ENCODE measurements around the gene WDR86. TPM values are rescaled to one million over a fixed set of nuclear protein-coding genes. Genes with fewer than 3 reads are reported as not detected.

The WDR86 gene
- polyA plus RNA-seq, 1 donor (not counting 4 experiments of a cell fraction or from before 2014, with no cell fraction given) = not detected

GRCh38 chr7:151384776-151385625, 24.8 kb downstream of the WDR86 start:
- H3K36me3 ChIP-seq (ENCODE audit: control insufficient read depth in 2 of 2, extremely low read depth in 1 of 2, insufficient read depth in 2 of 2, low read length in 2 of 2) = no peaks in the 10 kb centered on the region
- H3K9me3 ChIP-seq (ENCODE audit: control insufficient read depth, low read depth, low read length) = no peaks in the 10 kb centered on the region
- H3K4me3 ChIP-seq (ENCODE audit: control insufficient read depth in 2 of 3, extremely low read depth in 1 of 3, insufficient read depth in 2 of 3, low read depth in 1 of 3, low read length in 3 of 3) = no peak overlapping the region
- no peak for FAIRE-seq
- dilution Hi-C loops (cut with MboI; ENCODE audit: extremely low pct_ligation_motif_present, low sequenced_read_pairs) = no loop called here
- no peak overlapping the region for H3K27ac ChIP-seq (ENCODE audit: control insufficient read depth, insufficient read depth, low read length)
- H3K4me1 ChIP-seq (ENCODE audit: control insufficient read depth, extremely low read depth, insufficient read depth, low read length) = peaks cover 2% of the 10 kb centered on the region
- H3K27me3 ChIP-seq (ENCODE audit: control insufficient read depth, extremely low read depth, insufficient read depth, low read length) = peaks cover 38% of the 10 kb centered on the region
- DNase-seq (ENCODE audit: low read depth, low spot score) = no peak
- H3K4me2 ChIP-seq (ENCODE audit: control insufficient read depth, extremely low read depth, insufficient read depth, low read depth, low read length) = no peak overlapping the region
- no peaks in the 10 kb centered on the region for H4K20me1 ChIP-seq (ENCODE audit: control insufficient read depth, extremely low read depth, insufficient read depth, low read length)
- no peaks in the 10 kb centered on the region for H3K9me1 ChIP-seq (ENCODE audit: control insufficient read depth, extremely low read depth, insufficient read depth, low read length)
- no peak overlapping the region for H3K9ac ChIP-seq (ENCODE audit: control insufficient read depth, extremely low read depth, insufficient read depth, low read length)
- no peaks in the 10 kb centered on the region for H3K79me2 ChIP-seq (ENCODE audit: control insufficient read depth, insufficient read depth, low read length)
- no peak overlapping the region for H2AFZ ChIP-seq (ENCODE audit: control insufficient read depth, low read length)
- TF ChIP-seq EZH2 (IDR thresholded peaks at IDR 0.05; ENCODE audit: low read length) (no peak), CTCF (optimal IDR thresholded peaks at IDR 0.05 in 1 of 3, IDR thresholded peaks at IDR 0.05 in 1 of 3, conservative IDR thresholded peaks at IDR 0.05 in 1 of 3; ENCODE audit: extremely low read depth in 1 of 3, insufficient read depth in 2 of 3, low read length in 3 of 3) (no peak)

- H2AFZ ChIP-seq (ENCODE audit: control insufficient read depth, low read length) = no peak overlapping the region
- dilution Hi-C loops (cut with MboI; ENCODE audit: extremely low pct_ligation_motif_present, low sequenced_read_pairs) = no loop called here
- DNase-seq (ENCODE audit: low read depth, low spot score) (no peak), FAIRE-seq (no peak)
- H3K9me1 ChIP-seq (ENCODE audit: control insufficient read depth, extremely low read depth, insufficient read depth, low read length) = no peaks in the 10 kb centered on the region
- no peaks in the 10 kb centered on the region for H3K79me2 ChIP-seq (ENCODE audit: control insufficient read depth, insufficient read depth, low read length)
- peaks cover 38% of the 10 kb centered on the region for H3K27me3 ChIP-seq (ENCODE audit: control insufficient read depth, extremely low read depth, insufficient read depth, low read length)
- H3K36me3 ChIP-seq (ENCODE audit: control insufficient read depth in 2 of 2, extremely low read depth in 1 of 2, insufficient read depth in 2 of 2, low read length in 2 of 2) = peaks cover 0 to 1% of the 10 kb centered on the region in 2 experiments
- no peak overlapping the region for H3K27ac ChIP-seq (ENCODE audit: control insufficient read depth, insufficient read depth, low read length)
- H3K4me2 ChIP-seq (ENCODE audit: control insufficient read depth, extremely low read depth, insufficient read depth, low read depth, low read length) = no peak overlapping the region
- no peaks in the 10 kb centered on the region for H4K20me1 ChIP-seq (ENCODE audit: control insufficient read depth, extremely low read depth, insufficient read depth, low read length)
- H3K9me3 ChIP-seq (ENCODE audit: control insufficient read depth, low read depth, low read length) = no peaks in the 10 kb centered on the region
- no peak overlapping the region for H3K4me3 ChIP-seq (ENCODE audit: control insufficient read depth in 2 of 3, extremely low read depth in 1 of 3, insufficient read depth in 2 of 3, low read depth in 1 of 3, low read length in 3 of 3)
- H3K4me1 ChIP-seq (ENCODE audit: control insufficient read depth, extremely low read depth, insufficient read depth, low read length) = peaks cover 2% of the 10 kb centered on the region
- no peak overlapping the region for H3K9ac ChIP-seq (ENCODE audit: control insufficient read depth, extremely low read depth, insufficient read depth, low read length)
- TF ChIP-seq EZH2 (IDR thresholded peaks at IDR 0.05; ENCODE audit: low read length) (no peak), CTCF (optimal IDR thresholded peaks at IDR 0.05 in 1 of 3, IDR thresholded peaks at IDR 0.05 in 1 of 3, conservative IDR thresholded peaks at IDR 0.05 in 1 of 3; ENCODE audit: extremely low read depth in 1 of 3, insufficient read depth in 2 of 3, low read length in 3 of 3) (no peak)
Measured at GRCh38 chr7:151384352-151384697, 25.5 kb downstream of the WDR86 start.
